ENCODE measurements around the gene SVIL. TPM values are rescaled to one million over a fixed set of nuclear protein-coding genes. Genes with fewer than 3 reads are reported as not detected.
A peak's percentile ranks its signal among the peaks of the same experiment; 100 is the strongest.
"Not testable (repeated sequence)": the region's sequence is repeated elsewhere in the genome, so short reads cannot be mapped to it uniquely, and the experiment has no call there.

SVIL gene
- total RNA-seq, 2 experiments from 2014 or later: 9.4 to 12.0 TPM

GRCh38 chr10:29514306-29514705 is 120.5 kb downstream of the SVIL start:
- intact Hi-C loops (cut with micrococcal nuclease): loop anchor here (10.0 kb wide), 1 partner anchor 220 kb away; no protein-coding TSS in a partner anchor
- ChIA-PET POLR2A (no interaction called here), CTCF (interaction anchor here (1.0 to 3.4 kb wide), 9 partner anchors 11 to 221 kb away, joined by 3 to 14 read pairs (median 6); no protein-coding TSS in a partner anchor)
- Mint-ChIP-seq H3K27ac (no peak overlapping the region), H3K36me3 (peaks cover 10% of the 10 kb centered on the region), H3K27me3 (no peaks in the 10 kb centered on the region), H3K9me3 (no peaks in the 10 kb centered on the region), H3K4me3 (no peak overlapping the region), H3K4me1 (ENCODE audit: low read depth) (no peaks in the 10 kb centered on the region)
- DNase-seq: no peak

DNA sequence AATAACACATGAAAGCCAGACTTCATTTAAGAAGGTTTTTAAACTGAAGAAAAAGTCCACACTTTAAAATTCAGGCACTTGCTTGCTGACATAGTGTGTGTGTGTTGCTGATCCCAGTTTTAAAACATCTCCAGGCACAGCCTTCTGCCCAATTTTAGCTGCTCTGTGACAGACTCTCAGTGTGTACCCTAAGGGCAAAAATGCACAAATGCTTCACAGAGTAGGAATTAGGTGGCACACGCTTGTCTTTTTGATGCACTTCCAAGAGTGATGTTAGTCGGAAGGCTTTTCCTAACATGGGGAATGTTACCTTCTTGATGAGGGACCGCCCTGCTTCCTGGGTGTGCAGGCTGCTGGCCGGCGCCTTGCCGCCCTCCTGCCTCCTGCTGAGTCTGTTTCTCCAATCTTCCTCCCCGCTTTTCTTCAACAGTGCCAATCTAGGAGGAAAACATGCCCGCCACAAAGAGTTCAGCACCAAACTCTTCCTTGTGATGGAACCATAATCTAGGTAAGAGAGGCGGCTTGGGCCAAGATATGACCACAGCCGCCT is 122.3 kb downstream of the SVIL start:
- Mint-ChIP-seq H3K4me1 (ENCODE audit: low read depth) (no peaks in the 10 kb centered on the region), H3K27me3 (no peaks in the 10 kb centered on the region), H3K36me3 (peaks cover 4% of the 10 kb centered on the region), H3K27ac (no peak overlapping the region), H3K9me3 (no peaks in the 10 kb centered on the region), H3K4me3 (no peak overlapping the region)
- intact Hi-C loops (cut with micrococcal nuclease): loop anchor here (10.0 kb wide), 1 partner anchor 222 kb away; no protein-coding TSS in a partner anchor
- CTCF ChIA-PET: interaction anchor here (0.6 to 3.4 kb wide), 13 partner anchors 10 to 223 kb away, joined by 3 to 14 read pairs (median 6); no protein-coding TSS in a partner anchor
- DNase-seq: no peak
- POLR2A ChIA-PET: no interaction called here

DNA sequence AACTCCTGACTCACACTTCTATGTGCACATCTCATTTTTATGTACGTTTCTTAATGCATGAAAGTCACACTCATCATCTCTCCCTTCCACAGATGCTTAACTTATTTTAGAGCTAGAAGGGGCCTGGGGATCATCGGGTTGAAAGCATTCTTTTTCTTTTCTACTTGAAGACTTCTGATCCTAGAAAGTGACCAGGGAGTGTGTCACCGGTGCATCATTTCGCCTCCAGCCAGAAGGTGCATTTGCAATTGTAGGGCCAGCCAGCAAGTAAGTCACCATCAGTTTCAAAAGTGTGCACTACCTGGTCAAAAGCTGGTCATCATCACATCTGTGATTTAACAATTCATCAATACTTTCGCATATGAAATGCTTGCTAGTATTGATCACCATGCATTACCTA is 123.0 kb downstream of the SVIL start:
- H3K36me3 Mint-ChIP-seq; H3K4me1 Mint-ChIP-seq (ENCODE audit: low read depth); H3K27me3 Mint-ChIP-seq; DNase-seq; H3K9me3 Mint-ChIP-seq; POLR2A ChIA-PET; H3K4me3 Mint-ChIP-seq; H3K27ac Mint-ChIP-seq: not testable (repeated sequence)
- intact Hi-C loops (cut with micrococcal nuclease): loop anchor here (10.0 kb wide), 1 partner anchor 223 kb away; no protein-coding TSS in a partner anchor
- CTCF ChIA-PET: interaction anchor here (0.6 to 3.4 kb wide), 4 partner anchors 9 to 169 kb away, joined by 3 to 14 read pairs (median 8); no protein-coding TSS in a partner anchor

DNA sequence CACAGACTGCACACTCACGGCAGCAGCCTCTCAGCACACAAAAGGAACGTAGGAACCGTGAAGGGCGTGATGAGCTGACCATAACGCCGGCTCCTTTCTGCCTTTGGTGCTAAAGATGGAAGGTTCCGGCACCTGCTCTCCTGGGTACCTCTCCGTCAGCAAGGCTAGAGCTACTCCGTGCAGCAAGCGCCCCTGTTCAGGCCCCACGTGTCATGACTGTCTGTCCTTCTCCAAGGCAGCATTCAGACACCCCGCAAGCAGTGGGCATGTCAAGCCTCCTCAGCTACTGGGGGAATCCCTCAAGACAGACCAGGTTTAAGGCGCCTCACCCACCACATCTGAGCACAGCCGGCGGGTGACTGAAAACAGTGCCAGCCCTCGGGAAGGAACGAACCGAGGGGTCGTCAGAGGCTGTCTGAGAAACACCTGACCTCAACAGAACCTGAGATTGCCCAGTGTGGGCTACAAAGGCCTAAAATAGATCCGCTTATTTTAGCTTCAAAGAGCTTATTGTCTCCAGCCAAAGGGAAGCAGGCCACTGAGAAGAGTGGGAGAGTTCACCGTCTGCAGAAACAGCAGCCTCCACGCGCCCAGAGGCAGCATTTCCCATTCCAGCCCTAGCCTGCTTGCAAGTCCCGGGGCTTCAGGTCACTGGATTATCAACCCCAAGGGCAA is 124.2 kb downstream of the SVIL start:
- intact Hi-C loops (cut with micrococcal nuclease): loop anchor here (10.0 kb wide), 1 partner anchor 224 kb away; no protein-coding TSS in a partner anchor
- CTCF ChIA-PET: interaction anchor here (1.1 kb wide), 1 partner anchor 14 kb away, joined by 7 read pairs; no protein-coding TSS in a partner anchor
- H3K27ac Mint-ChIP-seq; H3K36me3 Mint-ChIP-seq; H3K4me1 Mint-ChIP-seq (ENCODE audit: low read depth); H3K27me3 Mint-ChIP-seq; H3K9me3 Mint-ChIP-seq; DNase-seq; POLR2A ChIA-PET; H3K4me3 Mint-ChIP-seq: not testable (repeated sequence)

GRCh38 chr10:29508554-29509244 is 126.1 kb downstream of the SVIL start:
- Mint-ChIP-seq H3K27ac (no peak overlapping the region), H3K9me3 (no peaks in the 10 kb centered on the region), H3K4me1 (ENCODE audit: low read depth) (no peaks in the 10 kb centered on the region), H3K27me3 (no peaks in the 10 kb centered on the region), H3K4me3 (no peak overlapping the region), H3K36me3 (peaks cover 5% of the 10 kb centered on the region)
- CTCF ChIA-PET: no interaction called here
- intact Hi-C loops (cut with micrococcal nuclease): no loop called here
- POLR2A ChIA-PET: no interaction called here
- no peak for DNase-seq

DNA sequence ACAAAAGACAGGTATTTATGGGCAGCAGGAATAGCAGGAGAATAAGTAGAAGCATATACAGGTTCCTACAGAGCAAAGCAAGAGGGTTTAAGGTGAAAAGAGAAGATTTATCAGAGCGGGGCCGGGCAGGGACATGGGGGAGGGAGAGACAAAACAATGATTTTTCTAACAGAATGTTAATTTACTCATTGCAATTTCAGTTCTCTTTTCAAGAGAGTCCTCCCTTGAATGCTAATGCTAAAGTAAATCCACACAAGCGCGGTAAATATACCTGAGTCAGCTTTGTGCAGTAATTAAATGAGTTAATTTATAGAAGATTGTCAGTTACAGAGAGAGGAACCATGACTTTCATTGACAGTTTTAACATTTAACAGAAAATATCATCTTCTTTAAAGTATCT is 127.0 kb downstream of the SVIL start:
- DNase-seq; H3K36me3 Mint-ChIP-seq; CTCF ChIA-PET; H3K9me3 Mint-ChIP-seq; H3K27ac Mint-ChIP-seq; H3K27me3 Mint-ChIP-seq; H3K4me3 Mint-ChIP-seq; intact Hi-C loops (cut with micrococcal nuclease); H3K4me1 Mint-ChIP-seq (ENCODE audit: low read depth): not testable (repeated sequence)
- POLR2A ChIA-PET: interaction anchor here (0.6 kb wide), 1 partner anchor 376 kb away, joined by 5 read pairs; no protein-coding TSS in a partner anchor

- POLR2A ChIA-PET; CTCF ChIA-PET; DNase-seq; H3K27ac Mint-ChIP-seq; intact Hi-C loops (cut with micrococcal nuclease); H3K4me3 Mint-ChIP-seq; H3K4me1 Mint-ChIP-seq (ENCODE audit: low read depth); H3K27me3 Mint-ChIP-seq; H3K36me3 Mint-ChIP-seq; H3K9me3 Mint-ChIP-seq: not testable (repeated sequence)
Observed at GRCh38 chr10:29506324-29506921, 128.3 kb downstream of the SVIL start.

DNA sequence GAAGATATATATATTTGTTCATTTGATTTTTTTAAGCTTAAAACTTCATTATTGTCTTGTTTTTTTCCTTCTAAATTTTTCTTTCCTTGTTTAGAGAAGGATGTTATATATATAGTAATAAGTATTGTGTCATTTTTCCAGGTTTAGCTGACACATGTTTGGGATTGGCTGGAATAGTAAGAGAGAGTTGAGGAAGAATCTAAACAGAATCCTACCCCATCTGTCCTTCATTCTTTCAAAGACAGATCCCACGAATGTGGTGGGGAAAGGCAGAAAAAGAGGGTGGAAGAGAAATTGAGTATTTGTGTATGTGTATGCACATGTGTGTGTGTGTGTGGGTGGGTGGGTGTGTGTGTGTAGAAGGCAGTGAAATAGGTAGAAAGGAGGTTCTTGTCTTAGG is 132.4 kb downstream of the SVIL start:
- no peaks in the 10 kb centered on the region for H3K9me3 Mint-ChIP-seq
- ChIA-PET POLR2A (no interaction called here), CTCF (interaction anchor here (0.6 to 2.9 kb wide), 2 partner anchors 11 to 568 kb away, joined by 3 to 14 read pairs; no protein-coding TSS in a partner anchor)
- DNase-seq: no peak
- no peak overlapping the region for H3K4me3 Mint-ChIP-seq
- no peaks in the 10 kb centered on the region for H3K4me1 Mint-ChIP-seq (ENCODE audit: low read depth)
- H3K27ac Mint-ChIP-seq: no peak overlapping the region
- H3K27me3 Mint-ChIP-seq: no peaks in the 10 kb centered on the region
- intact Hi-C loops (cut with micrococcal nuclease): no loop called here
- peaks cover 7% of the 10 kb centered on the region for H3K36me3 Mint-ChIP-seq

- H3K27ac Mint-ChIP-seq: no peak overlapping the region
- DNase-seq: no peak
- CTCF ChIA-PET: interaction anchor here (2.9 kb wide), 1 partner anchor 11 kb away, joined by 14 read pairs; no protein-coding TSS in a partner anchor
- H3K4me1 Mint-ChIP-seq (ENCODE audit: low read depth): peaks cover under 1% of the 10 kb centered on the region
- intact Hi-C loops (cut with micrococcal nuclease): no loop called here
- H3K36me3 Mint-ChIP-seq: peaks cover 7% of the 10 kb centered on the region
- H3K4me3 Mint-ChIP-seq: no peak overlapping the region
- no peaks in the 10 kb centered on the region for H3K9me3 Mint-ChIP-seq
- POLR2A ChIA-PET: no interaction called here
- no peaks in the 10 kb centered on the region for H3K27me3 Mint-ChIP-seq
Observed at GRCh38 chr10:29501692-29502091, 133.1 kb downstream of the SVIL start.

GRCh38 chr10:29499993-29500537 is 134.7 kb downstream of the SVIL start:
- ChIA-PET CTCF (no interaction called here), POLR2A (no interaction called here)
- no peak for DNase-seq
- Mint-ChIP-seq H3K27ac (no peak overlapping the region), H3K9me3 (no peaks in the 10 kb centered on the region), H3K4me3 (no peak overlapping the region), H3K27me3 (no peaks in the 10 kb centered on the region), H3K4me1 (ENCODE audit: low read depth) (peaks cover 5% of the 10 kb centered on the region), H3K36me3 (peaks cover 10% of the 10 kb centered on the region)
- intact Hi-C loops (cut with micrococcal nuclease): no loop called here

- no peaks in the 10 kb centered on the region for H3K9me3 Mint-ChIP-seq
- H3K4me1 Mint-ChIP-seq (ENCODE audit: low read depth): peaks cover 5% of the 10 kb centered on the region
- no peak overlapping the region for H3K4me3 Mint-ChIP-seq
- DNase-seq: peak; percentile 74
- H3K27ac Mint-ChIP-seq: no peak overlapping the region
- peaks cover 17% of the 10 kb centered on the region for H3K36me3 Mint-ChIP-seq
- ChIA-PET CTCF (interaction anchor here (0.6 to 2.3 kb wide), 30 partner anchors 10 to 1114 kb away, joined by 3 to 23 read pairs (median 4); no protein-coding TSS in a partner anchor), POLR2A (no interaction called here)
- intact Hi-C loops (cut with micrococcal nuclease): loop anchor here (1.0 to 2.0 kb wide), 2 partner anchors 51 to 120 kb away; no protein-coding TSS in a partner anchor
- no peaks in the 10 kb centered on the region for H3K27me3 Mint-ChIP-seq
Observed at GRCh38 chr10:29496341-29497162, 138.2 kb downstream of the SVIL start.
